HG02763 (cell line): Measurements from ENCODE around the gene LZTS3.
"Not testable (repeated sequence)": the region's sequence is repeated elsewhere in the genome, so short reads cannot be mapped to it uniquely, and the experiment has no call there.

Experiments used
- ATAC-seq: cut with Tn5 transposase; IDR thresholded peaks from one replicate; pipeline ENCODE4 v1.9.1; 2021; ENCODE audit warnings: mild to moderate bottlenecking, moderate library complexity; ENCODE audit not compliant: unreplicated experiment

Gene LZTS3

DNA sequence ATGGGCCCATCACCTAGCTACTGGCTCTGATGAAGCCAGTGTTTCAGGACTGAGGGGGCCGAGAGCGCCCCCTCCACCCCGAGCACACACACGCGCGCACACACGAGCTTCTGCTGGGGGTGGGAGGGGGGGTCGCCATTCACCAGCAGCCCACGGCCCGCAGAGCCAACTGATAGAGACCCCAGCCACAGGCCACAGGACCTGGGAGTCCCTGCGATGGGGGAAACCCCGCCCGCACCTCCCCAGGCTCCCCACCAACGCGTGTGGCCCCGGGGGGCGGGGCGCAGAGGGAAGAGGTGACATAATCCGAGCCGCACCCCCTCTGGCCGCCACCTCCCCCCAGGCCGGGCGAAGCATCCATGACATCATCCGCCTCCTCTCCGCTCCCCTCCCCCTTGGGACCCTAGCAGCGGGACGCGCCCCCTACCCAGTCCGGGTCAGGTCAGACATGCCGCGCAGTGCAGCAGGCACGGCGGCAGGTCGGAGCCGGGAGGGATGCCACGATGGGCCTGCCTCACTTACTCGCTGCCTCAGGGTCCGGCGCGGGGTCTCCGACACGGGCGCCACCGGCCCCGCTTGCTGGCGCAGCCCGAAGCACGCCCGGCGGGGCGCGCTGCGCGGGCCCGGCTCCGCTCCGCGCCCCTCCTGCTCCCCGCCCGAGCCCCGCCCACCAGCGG, at the start of gene LZTS3:
LZTS3 (minus strand) TSS at position 617 of the 677 bp plus-strand sequence. CDS start 6,386 bp downstream, outside the sequence.
- peak; percentile 83 for ATAC-seq

DNA sequence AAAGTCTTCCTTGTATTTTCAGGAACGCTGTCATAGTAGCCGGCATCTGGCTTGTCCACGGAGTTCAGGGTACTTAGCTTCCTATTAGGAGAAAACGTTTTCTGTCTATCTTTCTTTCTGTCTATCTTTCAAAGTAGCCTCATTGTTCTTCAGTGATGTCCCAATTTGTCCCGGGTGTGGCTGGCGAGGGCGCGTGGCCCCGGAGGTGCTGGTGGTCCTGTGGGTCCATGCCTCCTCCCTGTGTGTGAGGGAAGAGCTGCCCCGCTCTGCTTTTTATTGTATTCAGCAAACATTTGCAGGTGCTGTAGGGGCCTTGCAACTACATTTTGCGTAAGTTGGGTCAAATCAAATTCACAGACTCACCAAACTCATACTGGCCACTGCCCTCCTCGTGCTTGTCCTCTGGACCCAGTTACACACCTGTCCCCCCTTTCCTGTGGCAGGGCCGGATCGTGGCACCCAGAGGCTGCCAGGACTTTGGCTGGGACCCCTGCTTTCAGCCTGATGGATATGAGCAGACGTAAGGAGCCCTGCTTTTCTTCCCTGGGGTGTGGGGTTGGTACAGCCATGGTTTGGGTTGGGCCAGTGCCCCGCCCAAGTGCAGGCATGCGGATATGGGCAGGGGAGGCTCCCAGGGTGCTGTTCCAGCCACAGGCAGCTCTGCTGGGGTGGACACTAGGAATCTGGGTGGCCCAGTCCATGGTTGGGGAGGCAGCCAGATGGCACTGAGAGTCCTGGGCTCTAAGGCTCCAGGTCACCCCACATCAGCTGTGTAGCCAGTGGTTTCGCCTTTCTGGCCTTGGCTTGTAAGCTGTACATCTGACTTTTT, 48.3 kb upstream of the LZTS3 start:
- no peak for ATAC-seq

DNA sequence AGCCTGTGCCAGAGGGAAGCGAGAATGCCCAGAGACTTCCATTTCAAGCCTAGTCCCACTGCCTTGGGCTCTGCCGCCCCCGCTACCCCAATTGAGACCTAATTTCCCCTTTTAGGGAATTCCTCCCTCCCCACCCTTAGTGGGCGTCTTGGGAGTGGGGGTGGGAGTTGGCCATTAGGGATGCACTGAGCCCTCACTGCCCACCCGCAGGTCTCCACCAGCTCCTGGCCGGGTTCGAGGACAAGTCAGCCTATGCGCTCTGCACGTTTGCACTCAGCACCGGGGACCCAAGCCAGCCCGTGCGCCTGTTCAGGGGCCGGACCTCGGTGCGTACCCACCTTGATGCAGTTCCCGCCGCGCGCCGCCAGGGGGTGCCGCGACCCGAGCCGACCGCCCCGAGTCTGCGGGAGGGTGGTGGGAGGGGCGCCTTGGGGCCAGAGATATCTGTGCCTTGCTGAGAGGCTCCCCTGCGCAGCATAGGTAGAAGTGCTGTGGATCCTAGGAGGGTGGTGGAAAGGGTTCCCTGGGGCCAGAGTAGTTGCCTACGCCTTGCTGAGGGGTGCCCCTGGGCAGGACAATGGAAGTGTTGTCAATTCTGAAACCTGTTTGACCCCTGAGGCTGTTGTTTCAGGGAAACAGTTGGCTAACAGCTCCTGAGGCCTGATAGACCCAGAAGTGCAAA, 45.1 kb upstream of the LZTS3 start:
- ATAC-seq, result peak; percentile 57

DNA sequence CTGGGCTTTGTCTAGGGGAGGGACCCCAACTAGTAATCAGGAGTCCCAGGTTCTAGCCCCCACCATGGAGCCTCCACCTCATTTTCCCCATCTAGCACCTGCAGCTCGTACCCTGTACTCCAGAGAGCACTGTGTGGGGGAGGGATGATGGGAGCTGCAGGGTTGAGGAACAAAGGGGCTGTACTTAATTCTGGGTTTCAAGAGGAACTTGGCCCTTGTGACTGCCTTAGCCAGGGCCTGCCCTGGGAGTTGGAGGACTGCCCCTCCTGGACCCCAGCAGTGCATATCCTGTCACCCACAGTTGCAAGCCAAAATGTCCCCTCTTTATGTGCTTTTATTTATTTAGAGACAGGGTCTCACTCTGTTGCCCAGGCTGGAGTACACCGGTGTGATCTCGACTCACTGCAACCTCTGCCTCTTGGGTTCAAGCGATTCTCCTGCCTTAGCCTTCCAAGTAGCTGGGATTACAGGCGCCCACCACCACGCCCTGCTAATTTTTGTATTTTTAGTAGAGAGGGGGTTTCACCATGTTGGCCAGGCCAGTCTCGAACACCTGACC, 42.1 kb upstream of the LZTS3 start:
- ATAC-seq, result not testable (repeated sequence)

DNA sequence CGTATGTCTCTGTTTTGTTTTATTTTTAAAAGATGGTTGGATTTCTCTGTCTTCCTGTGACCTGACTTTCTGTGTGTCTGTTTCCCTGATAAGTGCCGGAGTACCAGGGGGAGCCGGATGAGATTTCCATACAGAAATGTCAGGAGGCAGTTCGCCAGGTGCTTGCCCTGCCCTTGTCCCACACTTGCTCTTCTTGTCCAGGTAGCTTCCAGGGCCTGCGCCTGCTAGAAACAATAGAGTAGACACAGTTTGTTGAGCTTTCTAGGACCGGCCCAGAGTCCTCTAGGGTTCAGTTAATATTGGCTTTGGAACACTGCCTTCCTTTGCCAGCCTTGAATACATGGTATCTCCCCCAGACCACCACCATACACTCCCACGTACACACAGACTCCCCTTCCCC, 39.9 kb upstream of the LZTS3 start:
- ATAC-seq, result no peak

DNA sequence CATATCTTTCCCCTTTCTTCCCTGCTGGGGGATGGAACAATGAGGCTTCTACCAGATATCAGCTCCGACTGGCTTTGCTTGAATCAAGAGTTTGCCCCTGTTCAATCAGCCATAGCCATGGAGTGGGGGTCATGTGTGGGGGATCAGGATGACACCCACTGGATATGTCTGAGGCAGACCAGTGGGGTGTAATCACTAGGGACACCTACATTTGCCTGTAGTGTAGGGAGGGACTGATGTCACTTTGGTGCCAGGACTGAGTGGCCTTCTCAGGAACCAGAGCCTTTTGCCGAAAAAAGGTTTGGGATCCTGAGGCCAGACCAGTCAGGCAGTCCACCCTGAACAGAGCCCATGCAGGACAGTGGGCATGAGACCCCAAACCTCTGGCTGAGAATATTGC, 37.0 kb upstream of the LZTS3 start:
- no peak for ATAC-seq

DNA sequence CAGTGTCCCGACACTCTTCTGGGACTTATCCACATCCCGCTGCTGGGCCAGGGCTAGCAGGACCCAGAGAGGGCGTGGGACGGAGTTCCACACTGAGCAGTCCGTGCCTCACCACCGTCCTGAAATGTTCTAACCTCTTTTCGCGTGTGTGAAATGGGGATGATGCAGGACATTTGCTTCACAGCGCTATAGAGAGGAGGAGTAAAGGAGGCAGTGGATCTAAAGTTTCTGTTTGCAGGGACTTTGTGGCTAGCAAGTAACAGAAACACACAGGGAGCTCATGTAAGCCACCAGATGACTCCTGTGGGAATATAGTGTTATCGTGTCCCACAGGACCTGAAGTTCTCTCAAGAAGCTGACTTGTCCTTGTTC, 36.6 kb upstream of the LZTS3 start:
- ATAC-seq, result no peak

DNA sequence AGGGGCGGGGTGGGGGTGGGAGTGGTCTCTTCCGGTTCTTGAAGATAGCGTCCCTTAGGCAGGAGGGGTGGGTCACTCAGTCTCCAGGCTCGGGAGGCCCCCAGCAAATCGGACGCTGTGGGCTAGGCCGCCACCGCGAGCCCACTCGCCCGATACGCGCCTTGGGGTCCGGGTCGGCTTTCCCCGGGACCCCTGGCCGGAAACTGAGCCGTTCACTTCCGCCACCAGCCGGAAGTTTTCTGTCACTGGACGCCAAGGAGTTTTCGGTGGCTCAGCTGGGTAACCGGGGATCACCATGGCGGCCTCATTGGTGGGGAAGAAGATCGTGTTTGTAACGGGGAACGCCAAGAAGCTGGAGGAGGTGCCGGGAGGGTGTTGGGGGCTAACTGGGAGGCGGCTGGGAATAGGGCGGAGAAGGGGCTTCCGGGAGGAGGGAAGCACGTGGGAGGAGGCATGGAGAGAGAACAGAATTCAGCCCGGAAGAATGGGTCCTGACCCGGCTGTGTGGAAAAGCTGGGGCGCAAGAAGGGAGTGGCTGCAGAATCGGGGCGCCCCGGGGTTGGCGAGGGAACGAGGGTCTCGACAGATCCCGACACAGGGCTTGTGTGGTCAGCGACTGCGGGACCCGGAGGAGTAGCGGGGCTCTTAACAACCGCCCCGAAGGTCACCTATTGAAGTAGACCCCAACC, 36.1 kb upstream of the LZTS3 start, which contains the start of gene ITPA:
ITPA (plus strand) TSS at position 242 of the 689 bp plus-strand sequence; CDS start at position 296, 54 bp downstream.
- ATAC-seq, result peak; percentile 54

DNA sequence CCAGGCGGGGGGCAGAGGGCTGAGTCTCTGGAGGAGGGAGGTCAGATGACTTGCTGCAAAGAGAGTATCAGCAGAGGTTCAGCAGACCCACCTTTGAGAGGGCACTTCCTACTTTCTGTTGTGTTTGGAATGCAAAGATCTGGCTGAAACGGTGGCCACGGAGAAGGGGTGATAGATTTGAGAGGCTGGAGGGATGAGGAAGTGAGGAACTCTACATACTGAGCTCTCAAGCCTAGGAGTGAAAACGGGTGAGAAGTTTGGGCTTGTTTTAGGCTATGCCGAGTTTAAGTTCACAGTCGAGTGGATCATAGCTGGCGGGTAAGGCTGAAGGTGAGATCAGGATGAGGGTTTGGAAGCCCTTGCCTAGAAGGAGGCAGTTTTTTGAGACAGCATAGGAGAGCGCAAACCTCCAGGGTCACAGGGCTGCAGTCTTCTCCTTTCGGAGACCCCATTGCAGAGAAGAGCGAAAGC, 35.5 kb upstream of the LZTS3 start:
- ATAC-seq, result no peak

DNA sequence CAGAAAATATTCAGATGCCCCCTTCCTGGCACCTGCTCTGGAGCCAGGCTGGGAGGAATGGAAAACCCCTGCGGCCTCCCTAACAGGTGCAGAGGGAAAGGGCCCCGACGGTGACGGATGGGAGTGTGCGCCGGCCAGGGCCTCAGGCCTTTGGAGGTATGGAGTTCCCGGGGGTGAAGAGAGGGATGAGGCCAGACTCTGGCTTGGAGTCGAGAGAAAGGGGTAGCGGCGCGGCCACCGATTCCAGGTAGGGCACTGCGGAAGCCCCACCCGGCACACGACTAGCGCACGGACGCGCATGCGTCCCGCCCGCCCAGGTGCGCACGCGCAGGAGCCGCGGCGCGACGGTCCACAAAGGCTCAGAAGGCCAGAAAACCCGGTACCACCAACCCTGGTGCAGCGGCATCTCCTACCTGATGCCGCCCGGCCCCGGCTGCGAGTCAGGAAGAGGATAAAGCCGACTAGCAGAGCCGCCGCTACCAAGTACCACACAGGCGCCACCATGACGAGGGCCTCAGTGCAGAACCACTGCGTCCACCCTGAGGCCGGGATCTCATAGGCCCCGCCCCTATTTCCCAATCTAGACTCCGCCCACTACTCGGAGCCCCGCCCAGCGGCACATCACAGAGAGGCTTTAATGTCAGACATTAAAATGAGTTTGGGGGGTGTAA, 30.9 kb upstream of the LZTS3 start, which contains the start of gene DDRGK1:
DDRGK1 (minus strand) TSS at position 559 of the 671 bp plus-strand sequence; CDS start at position 504, 55 bp downstream.
- peak; percentile 75 for ATAC-seq

DNA sequence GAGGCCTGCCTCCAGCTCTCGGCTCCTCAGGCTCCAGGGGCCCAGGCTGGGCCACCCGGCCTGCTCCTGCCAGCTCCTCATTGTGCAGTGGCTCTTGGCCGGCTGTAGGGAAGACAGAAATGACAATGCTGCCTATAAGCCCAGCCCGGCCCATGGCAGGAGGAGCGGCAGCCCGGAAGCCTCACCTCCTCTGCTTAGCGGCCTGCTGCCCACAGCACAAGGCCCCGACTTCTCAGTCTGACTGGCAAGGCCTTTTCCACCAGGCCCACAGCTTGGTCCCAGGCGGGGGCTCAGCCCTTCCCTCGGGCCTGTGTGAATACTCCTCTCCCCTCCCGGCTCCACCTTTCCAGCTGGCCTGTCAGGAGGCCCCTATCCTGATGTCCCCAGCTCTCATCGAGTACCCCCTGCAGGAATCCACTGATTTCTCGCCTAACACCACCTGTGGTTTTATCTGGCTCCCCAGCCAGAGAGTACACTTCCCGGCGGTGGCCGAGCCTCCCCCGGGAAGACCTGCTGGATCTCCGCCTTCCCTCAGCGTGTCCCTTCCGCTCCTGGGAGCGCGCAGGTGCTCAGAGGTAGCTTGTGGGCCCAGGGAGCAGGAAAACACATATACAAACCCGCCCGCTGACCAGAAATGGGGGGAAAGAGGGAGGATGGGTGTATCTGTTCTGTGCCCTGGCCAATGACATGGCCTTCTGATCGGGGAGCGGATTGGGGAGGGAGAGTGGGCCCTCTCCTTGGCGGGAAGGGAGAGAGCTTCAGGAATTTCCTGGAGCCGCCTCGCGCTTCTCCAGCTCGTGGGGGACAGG, 30.2 kb upstream of the LZTS3 start:
- ATAC-seq, result no peak

DNA sequence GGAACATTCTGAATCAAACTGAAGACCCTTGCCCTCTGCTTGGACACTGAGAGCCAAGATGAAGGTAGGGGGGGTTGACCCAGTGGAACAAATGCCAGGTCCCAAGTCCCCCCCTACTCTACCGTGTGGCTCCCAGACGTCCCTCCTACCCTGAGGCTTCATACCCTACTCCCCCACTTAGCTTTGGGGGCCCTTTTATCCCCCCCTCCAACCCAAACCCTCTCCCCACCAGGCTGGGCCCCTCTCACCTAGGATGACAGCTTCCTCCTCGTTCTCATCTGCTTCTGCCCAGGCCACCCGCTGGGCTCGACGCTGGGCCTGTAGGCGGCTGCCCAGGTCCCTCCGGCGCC, 29.6 kb upstream of the LZTS3 start:
- ATAC-seq, result no peak

DNA sequence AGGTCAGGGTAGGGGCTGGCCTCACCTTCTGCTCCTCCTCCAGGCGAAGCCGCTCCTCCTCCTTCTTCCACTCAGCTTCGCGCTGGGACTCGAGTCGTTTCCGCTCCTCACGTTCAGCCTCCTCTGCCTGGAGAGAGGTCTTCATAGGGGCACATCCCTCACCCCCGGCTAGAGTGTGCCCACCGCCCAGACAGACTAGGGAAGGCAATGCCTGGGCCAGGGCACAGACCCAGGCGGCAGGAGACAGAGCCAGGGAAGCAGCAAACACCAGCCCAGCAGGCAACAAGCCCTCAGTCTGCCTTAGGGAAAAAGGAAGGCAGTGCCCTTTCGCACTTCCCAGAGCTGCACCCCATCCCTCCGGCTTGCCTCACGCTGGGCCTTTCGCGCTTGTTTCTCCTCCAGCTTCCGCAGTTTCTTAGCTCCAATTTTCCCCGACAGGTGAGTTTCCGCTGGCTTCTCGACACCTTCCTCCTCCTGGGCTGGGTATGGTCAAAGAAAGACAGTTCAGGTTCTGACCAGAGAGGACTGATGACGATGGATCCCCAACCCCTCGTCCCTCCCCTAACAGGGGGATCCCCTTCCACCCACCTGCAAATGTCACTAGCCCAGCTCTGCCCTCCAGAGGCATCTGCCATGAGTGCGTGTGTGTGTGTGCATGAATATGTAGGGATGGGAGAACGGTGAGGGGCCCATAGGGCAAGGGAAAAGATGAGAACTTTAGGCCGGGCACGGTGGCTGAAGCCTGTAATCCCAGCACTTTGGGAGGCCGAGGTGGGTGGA, 26.8 kb upstream of the LZTS3 start:
- ATAC-seq, result no peak

DNA sequence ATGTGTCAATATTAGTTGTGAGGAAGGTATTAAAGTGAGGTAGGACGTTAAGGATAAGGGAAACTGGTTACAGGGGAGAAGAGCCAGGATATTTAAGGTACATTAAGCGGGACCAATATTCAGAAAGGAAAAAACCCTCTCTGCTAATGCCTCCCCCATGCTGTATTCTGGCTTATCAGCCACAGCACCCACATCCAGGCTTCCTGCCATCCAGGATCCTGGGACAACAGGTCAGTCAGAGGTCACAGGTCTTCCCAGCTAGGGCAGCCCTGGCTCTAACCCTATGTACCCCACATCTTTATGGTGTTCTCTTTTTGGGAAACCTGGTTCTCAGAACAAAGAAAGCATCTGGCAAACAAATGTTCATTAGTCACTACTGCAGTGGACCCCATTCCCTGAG, 25.9 kb upstream of the LZTS3 start:
- no peak for ATAC-seq

DNA sequence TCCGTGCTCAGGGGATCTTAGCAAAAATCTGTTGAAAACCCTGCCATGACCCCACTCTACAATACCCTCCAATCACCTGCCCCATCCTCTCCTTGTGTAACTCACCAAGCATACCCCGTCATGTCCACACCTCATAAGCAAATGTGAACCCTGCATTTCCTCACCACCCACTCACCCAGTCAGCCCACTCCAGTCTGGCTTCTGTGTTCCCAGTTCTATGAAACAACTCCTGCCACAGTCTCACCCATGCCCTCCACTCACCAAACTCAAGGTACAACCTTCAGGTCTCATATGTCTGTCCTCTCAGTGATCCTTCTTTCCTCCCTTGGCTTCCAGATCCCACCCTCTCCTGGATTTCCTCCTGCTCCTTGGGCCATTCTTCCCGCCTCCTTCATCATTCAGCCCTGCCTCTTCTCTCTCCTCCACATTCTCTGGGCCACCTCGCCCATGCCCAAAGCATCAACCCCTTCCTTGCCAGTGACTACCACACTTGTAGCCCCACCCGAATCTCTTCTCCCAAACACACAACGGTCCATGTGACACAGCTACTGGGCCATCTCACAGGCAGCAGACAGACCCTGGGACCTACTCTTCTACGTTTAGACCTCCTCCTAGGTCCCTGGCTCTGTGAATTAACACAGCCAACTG, 22.4 kb upstream of the LZTS3 start:
- ATAC-seq, result no peak

DNA sequence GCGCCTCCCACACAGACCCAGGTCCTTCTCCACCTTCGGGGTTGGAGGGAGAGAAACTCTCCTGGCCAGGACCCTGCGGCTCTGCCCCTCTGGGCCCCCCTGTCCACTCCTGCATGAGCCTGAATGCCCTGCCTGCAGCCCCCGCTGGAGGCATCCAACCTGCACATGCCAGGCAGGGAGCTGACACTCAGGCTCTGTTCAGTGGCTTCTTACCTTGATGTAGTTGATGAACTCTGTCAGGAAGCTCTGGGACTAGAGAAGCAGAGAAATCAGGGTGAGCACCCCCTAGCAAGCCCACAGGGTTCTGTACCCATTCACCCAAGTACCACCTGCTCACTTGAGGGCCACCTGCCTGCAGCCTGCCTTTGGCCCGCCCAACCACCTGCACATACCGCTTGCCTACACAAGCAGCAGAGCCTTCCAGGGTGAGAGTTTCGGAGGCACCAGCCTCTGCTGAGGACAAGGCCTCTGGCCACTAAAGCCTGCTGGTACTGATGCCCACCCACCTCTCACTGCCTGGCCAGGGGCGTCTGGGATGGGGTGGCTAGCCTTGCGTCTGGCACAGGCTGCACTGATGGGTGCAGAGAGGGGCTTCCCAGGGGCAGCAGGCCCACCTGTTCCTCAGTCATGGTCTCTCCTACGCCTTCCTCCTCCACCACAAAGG, 21.4 kb upstream of the LZTS3 start:
- no peak for ATAC-seq

DNA sequence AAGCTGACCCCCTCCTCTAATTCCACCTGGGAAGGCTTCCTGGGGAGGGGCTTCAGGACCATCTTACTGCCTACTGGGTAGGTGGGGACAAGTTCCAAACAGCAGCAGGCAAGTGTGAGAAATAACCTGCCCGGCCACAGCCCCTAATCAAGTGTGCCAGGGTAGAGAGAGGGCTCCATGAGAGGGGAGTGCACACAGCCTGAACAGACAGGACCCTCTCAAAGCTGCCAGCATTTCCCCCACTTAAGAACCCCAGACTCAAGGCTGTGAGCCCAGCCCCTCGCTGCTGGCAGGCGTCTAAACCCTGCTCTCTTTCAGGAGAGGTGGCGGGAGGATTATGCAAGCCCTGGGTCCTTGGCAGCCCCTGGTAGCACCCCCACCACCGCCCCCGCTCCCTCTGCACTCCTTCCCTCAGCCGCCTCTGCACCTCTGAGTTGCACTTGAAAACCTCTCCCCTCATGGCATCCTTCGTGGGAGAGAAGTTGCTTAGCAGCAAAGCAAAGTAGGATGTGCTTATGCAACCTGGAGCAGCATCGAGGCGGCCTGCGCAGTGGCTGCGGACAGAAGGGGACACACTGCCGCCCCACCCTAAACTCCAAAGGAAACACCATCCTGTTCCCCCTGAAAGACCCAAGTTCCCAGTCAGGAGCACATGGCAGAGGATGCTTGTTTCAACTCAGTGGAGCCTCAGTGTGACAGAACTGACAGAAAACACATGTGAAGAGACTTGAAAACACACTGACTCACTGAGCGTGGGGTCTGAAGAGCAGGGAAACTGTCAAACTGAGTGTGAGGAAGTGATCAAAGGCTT, 20.7 kb upstream of the LZTS3 start:
- no peak for ATAC-seq
